ENCODE results near the gene ENO2. TPM values are rescaled to one million over a fixed set of nuclear protein-coding genes. Genes with fewer than 3 reads are reported as not detected.
A peak's percentile ranks its signal among the peaks of the same experiment; 100 is the strongest.

The ENO2 gene
- polyA plus RNA-seq, 1 of the 3 experiments (the other 2 are of a cell fraction) = 50.6 TPM

- TF ChIP-seq PBX3 (IDR thresholded peaks at IDR 0.05) (peak; percentile 74), MEF2A (IDR thresholded peaks at IDR 0.05; ENCODE audit: borderline replicate concordance, low read depth) (no peak), TEAD4 (IDR thresholded peaks at IDR 0.05; ENCODE audit: borderline replicate concordance, insufficient read depth) (no peak), CHD2 (IDR thresholded peaks at IDR 0.05; ENCODE audit: low read length, partially characterized antibody) (peak; percentile 98), GABPA (IDR thresholded peaks at IDR 0.05; ENCODE audit: low read depth) (peak; percentile 81), GATA2 (CRISPR knock-in tag; IDR thresholded peaks at IDR 0.05) (no peak), ZBTB33 (IDR thresholded peaks at IDR 0.05; ENCODE audit: borderline replicate concordance, low read depth) (peak; percentile 96), ELF1 (IDR thresholded peaks at IDR 0.05) (peak; percentile 81), MXI1 (IDR thresholded peaks at IDR 0.05; ENCODE audit: low read depth, low read length) (peak; percentile 92), JUND (IDR thresholded peaks at IDR 0.05) (peak; percentile 16; the same call in 1 of the 2 replicates), RFX5 (IDR thresholded peaks at IDR 0.05; ENCODE audit: low read length) (0 out of 2 replicates have a peak, but pooled peaks have one; percentile 32), MAX (IDR thresholded peaks at IDR 0.05; ENCODE audit: low read depth) (peak; percentile 89)
Measured at GRCh38 chr12:6937481-6938352, 23.3 kb downstream of the ENO2 start (continued).

- no peaks in the 10 kb centered on the region for H3K27me3 ChIP-seq (ENCODE audit: insufficient read depth)
- POLR2A ChIA-PET = interaction anchor here (0.7 to 1.6 kb wide), 12 partner anchors 10 to 87 kb away, joined by 3 to 15 read pairs (median 4); partner anchors contain the start of genes ATN1, ENO2, SPSB2 and USP5
- no peaks in the 10 kb centered on the region for H3K9me3 ChIP-seq
- H4K20me1 ChIP-seq (ENCODE audit: insufficient read depth) = peaks cover 8% of the 10 kb centered on the region
- CTCF ChIA-PET = interaction anchor here (0.6 to 9.2 kb wide), 14 partner anchors 8 to 185 kb away, joined by 3 to 134 read pairs (median 4); partner anchors contain the start of genes ENO2, MLF2, SPSB2 and TPI1
- peak; percentile 14 for DNase-seq
- peaks cover 0 to 22% of the 10 kb centered on the region in 2 experiments; a peak in 2 of 4 replicates for H3K4me1 ChIP-seq (ENCODE audit: control insufficient read depth in 1 of 2, insufficient read depth in 2 of 2, low read depth in 1 of 2, low read length in 1 of 2)
- 85% methylated on average over 26 of the region's 32 CpGs for WGBS (ENCODE audit: low lambda C conversion rate)
- peak overlapping the region; percentile 29; the same call in 1 of the 2 replicates for H3K4me2 ChIP-seq
- H3K27ac ChIP-seq (ENCODE audit: low read depth in 2 of 2, low read length in 1 of 2) = peak overlapping the region in 1 of 2 experiments; percentile 65
- H3K4me3 ChIP-seq (ENCODE audit: low read depth in 2 of 2, low read length in 1 of 2) = peak overlapping the region; percentile 53 to 66; a peak in 2 of 4 replicates
- no peak overlapping the region for H2AFZ ChIP-seq (ENCODE audit: low read depth)
- H3F3A ChIP-seq (replicated peaks; ENCODE audit: insufficient read depth) = peaks cover 67% of the 10 kb centered on the region
- H3K9ac ChIP-seq = 0 out of 2 replicates have a peak overlapping the region, but pooled peaks have one; percentile 17
- peaks cover 39% of the 10 kb centered on the region for H3K79me2 ChIP-seq (ENCODE audit: insufficient read depth)
- peaks cover 53 to 60% of the 10 kb centered on the region in 2 experiments for H3K36me3 ChIP-seq (replicated peaks in 1 of 2; ENCODE audit: control insufficient read depth in 1 of 2, insufficient read depth in 2 of 2, low read length in 1 of 2)
- H3K9me2 ChIP-seq = no peaks in the 10 kb centered on the region
- TF ChIP-seq POLR2AphosphoS5 (IDR thresholded peaks at IDR 0.05; ENCODE audit: low read depth, low read length) (peak; percentile 47; the same call in 1 of the 2 replicates), EZH2phosphoT487 (IDR thresholded peaks at IDR 0.05; ENCODE audit: borderline replicate concordance, low read depth) (no peak)
Measured at GRCh38 chr12:6938353-6939190, 24.2 kb downstream of the ENO2 start.

Data from SK-N-SH (cell line).